Measurements from ENCODE around the gene NOTCH2NLA.
"Not testable (repeated sequence)": the region's sequence is repeated elsewhere in the genome, so short reads cannot be mapped to it uniquely, and the experiment has no call there.

DNA sequence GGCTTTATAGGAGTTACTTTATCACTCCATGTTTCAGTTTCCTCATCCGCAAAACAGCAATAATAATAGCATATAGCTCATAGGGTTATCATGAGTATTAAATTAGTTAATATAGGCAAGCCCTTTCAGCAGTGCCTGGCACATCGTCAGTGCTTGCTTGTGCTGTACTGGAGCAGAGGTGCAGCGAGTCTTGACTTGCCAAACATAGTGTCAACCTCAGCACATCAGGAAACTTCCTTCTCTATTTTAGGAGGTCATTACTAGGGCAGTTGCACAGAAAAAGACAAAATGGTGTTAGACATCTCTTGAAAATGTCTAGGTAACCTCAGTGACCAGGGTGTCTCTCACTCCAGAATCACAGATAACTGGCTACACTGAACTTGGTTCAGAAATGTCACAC, 35.9 kb upstream of the NOTCH2NLA start:
- not testable (repeated sequence) for TF ChIP-seq POLR2A (IDR thresholded peaks at IDR 0.05; ENCODE audit: low read depth, low read length); POLR2AphosphoS5 (IDR thresholded peaks at IDR 0.05; ENCODE audit: low read depth, low read length); TAF1 (IDR thresholded peaks at IDR 0.05; ENCODE audit: borderline replicate concordance, low read depth, low read length)

All from GM12892 (cell line).